Measurements from ENCODE around the gene EIF4G3. TPM values are rescaled to one million over a fixed set of nuclear protein-coding genes. Genes with fewer than 3 reads are reported as not detected.
"Not testable (repeated sequence)": the region's sequence is repeated elsewhere in the genome, so short reads cannot be mapped to it uniquely, and the experiment has no call there.

Gene EIF4G3
- total RNA-seq, 1 donor from 2014 or later, result 97.4 TPM

DNA sequence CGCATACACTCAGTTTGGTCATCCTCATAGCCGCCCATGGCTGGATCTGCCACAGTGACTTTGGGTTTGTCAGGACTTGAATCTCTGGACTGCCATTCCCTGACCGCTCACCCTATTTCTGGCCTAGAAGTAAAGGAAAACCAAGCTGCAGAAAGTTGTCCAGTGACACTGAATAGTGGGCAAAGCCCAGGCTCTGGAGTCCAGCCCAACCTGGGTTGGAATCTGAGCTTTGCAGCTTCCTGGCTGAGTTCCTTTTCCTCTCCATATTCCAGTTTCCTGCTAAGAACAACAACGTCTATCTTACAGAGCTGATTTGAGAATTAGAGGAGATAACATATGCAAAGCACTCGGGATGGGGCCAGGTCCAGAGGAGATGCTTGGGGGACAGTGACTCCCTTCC, 15.6 kb upstream of the EIF4G3 start:
- H3K36me3 Mint-ChIP-seq (ENCODE audit: insufficient read depth), result no peaks in the 10 kb centered on the region
- H3K9me3 Mint-ChIP-seq (ENCODE audit: low read depth), result no peaks in the 10 kb centered on the region
- no peak for TF ChIP-seq CTCF (IDR thresholded peaks at IDR 0.05; ENCODE audit: unreplicated experiment)
- H3K4me3 Mint-ChIP-seq (ENCODE audit: low read depth), result no peak overlapping the region
- peaks cover 3% of the 10 kb centered on the region for H3K4me1 Mint-ChIP-seq (ENCODE audit: low read depth)
- H3K27ac Mint-ChIP-seq, result no peak overlapping the region
- DNase-seq (ENCODE audit: low spot score, unreplicated experiment), result no peak
- H3K27me3 Mint-ChIP-seq, result peaks cover 20% of the 10 kb centered on the region

DNA sequence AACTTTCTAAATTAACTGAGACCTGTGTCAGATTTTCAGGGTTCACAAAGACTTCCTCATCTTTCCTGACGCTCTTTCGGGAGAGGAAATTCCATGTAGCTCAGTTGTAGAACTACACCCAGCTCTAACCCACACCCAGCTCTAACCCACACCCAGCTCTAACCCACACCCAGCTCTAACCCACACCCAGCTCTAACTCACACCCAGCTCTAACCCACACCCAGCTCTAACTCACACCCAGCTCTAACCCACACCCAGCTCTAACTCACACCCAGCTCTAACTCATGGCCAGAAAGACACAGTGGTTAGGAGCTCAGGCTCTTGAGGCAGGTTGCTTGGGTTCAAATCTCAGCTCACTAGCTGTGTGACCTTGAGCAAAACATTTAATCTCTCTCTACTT, 14.1 kb upstream of the EIF4G3 start:
- H3K4me1 Mint-ChIP-seq (ENCODE audit: low read depth), result not testable (repeated sequence)

GRCh38 chr1:21189906-21190500, 13.3 kb upstream of the EIF4G3 start:
- Mint-ChIP-seq H3K9me3 (ENCODE audit: low read depth) (no peaks in the 10 kb centered on the region), H3K4me3 (ENCODE audit: low read depth) (no peak overlapping the region), H3K27ac (no peak overlapping the region), H3K36me3 (ENCODE audit: insufficient read depth) (no peaks in the 10 kb centered on the region), H3K27me3 (peaks cover 20% of the 10 kb centered on the region), H3K4me1 (ENCODE audit: low read depth) (peaks cover 3% of the 10 kb centered on the region)
- no peak for TF ChIP-seq CTCF (IDR thresholded peaks at IDR 0.05; ENCODE audit: unreplicated experiment)
- no peak for DNase-seq (ENCODE audit: low spot score, unreplicated experiment)

More for the DNA sequence above, 14.1 kb upstream of the EIF4G3 start:
- peaks cover 20% of the 10 kb centered on the region for H3K27me3 Mint-ChIP-seq
- H3K27ac Mint-ChIP-seq; H3K4me3 Mint-ChIP-seq (ENCODE audit: low read depth); DNase-seq (ENCODE audit: low spot score, unreplicated experiment); H3K36me3 Mint-ChIP-seq (ENCODE audit: insufficient read depth); H3K9me3 Mint-ChIP-seq (ENCODE audit: low read depth): not testable (repeated sequence)

DNA sequence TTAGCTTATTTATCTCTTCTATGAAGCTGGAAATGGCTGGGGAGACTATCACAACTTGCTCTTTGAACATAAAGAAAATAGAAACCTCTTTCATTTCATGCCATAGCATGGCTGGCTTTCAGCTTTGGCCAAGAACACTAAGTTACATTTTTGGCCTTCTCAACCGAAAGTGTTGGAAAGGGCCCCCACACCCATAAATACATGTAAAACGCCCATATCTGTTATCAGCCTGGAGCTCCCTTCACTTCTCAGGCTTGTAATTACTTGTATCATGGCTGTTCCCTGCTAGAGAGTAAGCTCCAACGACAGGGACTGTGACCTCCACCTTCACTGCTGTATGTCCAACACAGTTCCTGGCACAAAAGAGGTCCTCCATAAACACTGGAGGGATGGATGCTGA, 12.7 kb upstream of the EIF4G3 start:
- Mint-ChIP-seq H3K27ac (no peak overlapping the region), H3K27me3 (peaks cover 20% of the 10 kb centered on the region)
- no peak for TF ChIP-seq CTCF (IDR thresholded peaks at IDR 0.05; ENCODE audit: unreplicated experiment)

GRCh38 chr1:21188235-21188634, 11.5 kb upstream of the EIF4G3 start:
- no peaks in the 10 kb centered on the region for H3K9me3 Mint-ChIP-seq (ENCODE audit: low read depth)
- no peak for TF ChIP-seq CTCF (IDR thresholded peaks at IDR 0.05; ENCODE audit: unreplicated experiment)
- no peak for DNase-seq (ENCODE audit: low spot score, unreplicated experiment)
- H3K36me3 Mint-ChIP-seq (ENCODE audit: insufficient read depth), result no peaks in the 10 kb centered on the region
- H3K4me3 Mint-ChIP-seq (ENCODE audit: low read depth), result no peak overlapping the region
- H3K4me1 Mint-ChIP-seq (ENCODE audit: low read depth), result peaks cover 3% of the 10 kb centered on the region
- H3K27ac Mint-ChIP-seq, result no peak overlapping the region
- peaks cover 19% of the 10 kb centered on the region for H3K27me3 Mint-ChIP-seq

More for the DNA sequence above, 12.7 kb upstream of the EIF4G3 start:
- Mint-ChIP-seq H3K9me3 (ENCODE audit: low read depth) (no peaks in the 10 kb centered on the region), H3K36me3 (ENCODE audit: insufficient read depth) (no peaks in the 10 kb centered on the region), H3K4me3 (ENCODE audit: low read depth) (no peak overlapping the region), H3K4me1 (ENCODE audit: low read depth) (peaks cover 3% of the 10 kb centered on the region)
- DNase-seq (ENCODE audit: low spot score, unreplicated experiment), result no peak

DNA sequence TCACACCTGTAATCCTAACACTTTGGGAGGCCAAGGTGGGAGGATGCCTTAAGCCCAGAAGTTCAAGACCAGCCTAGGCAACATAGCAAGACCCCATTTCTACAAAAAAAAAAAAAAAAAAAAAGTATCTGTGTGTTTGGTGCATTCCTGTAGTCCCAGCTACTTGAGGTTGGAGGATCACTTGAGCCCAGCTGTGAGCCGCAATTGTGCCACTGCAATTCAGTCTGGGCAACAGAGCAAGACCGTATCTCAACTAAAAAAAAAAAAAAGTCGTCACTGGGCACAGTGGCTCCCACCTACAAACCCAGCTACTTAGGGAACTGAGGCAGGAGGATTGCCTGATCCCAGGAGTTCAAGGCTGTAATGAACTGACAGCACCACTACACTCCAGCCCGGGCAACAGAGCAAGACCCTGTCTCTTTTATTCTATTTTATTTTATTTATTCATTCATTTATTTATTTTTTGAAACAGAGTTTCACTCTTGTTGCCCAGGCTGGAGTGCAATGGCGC, 8.6 kb upstream of the EIF4G3 start:
- Mint-ChIP-seq H3K36me3 (ENCODE audit: insufficient read depth) (no peaks in the 10 kb centered on the region), H3K4me1 (ENCODE audit: low read depth) (peaks cover 3% of the 10 kb centered on the region), H3K9me3 (ENCODE audit: low read depth) (no peaks in the 10 kb centered on the region), H3K27ac (no peak overlapping the region), H3K4me3 (ENCODE audit: low read depth) (no peak overlapping the region), H3K27me3 (peaks cover 4% of the 10 kb centered on the region)
- TF ChIP-seq CTCF (IDR thresholded peaks at IDR 0.05; ENCODE audit: unreplicated experiment), result no peak
- DNase-seq (ENCODE audit: low spot score, unreplicated experiment), result no peak

Measured in progenitor cell of endocrine pancreas (in vitro differentiated cells).